GM12874 (cell line): ENCODE measurements around the gene EFCC1.

Experiments
- TF ChIP-seq, protein P1 (sequence below): IDR thresholded peaks from 2 replicates; pipeline ENCODE4 v1.5.1; 2011; ENCODE audit warnings: low read depth, mild to moderate bottlenecking, control low read depth, low read length, moderate library complexity; ENCODE audit not compliant: insufficient read depth

The EFCC1 gene

DNA sequence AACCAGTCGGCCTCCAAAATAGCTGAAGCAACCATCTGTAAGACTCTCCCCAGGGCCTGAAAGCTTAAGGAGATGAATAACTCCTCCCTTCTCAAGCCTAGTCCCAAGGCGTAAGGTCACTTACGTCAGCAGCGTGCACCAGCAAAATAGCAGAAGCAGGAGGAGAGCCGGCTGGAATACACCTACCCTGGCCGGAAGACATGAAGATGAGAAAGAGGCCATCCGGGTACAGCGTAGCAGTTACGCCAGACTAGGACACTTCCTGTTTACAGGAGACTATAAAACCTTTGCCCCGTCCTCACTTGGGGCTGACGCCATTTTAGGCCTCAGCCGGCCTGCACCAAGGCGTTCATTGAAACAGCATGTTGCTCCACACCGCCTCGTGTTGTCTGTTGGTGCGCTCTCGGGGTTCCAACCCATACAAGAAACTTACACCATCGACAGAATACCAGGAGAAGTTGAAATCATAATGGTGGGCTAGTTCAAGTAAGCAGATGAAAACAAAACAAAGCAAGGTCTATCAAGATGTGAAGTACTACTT is 9.7 kb upstream of the EFCC1 start:
- TF ChIP-seq, protein P1, sequence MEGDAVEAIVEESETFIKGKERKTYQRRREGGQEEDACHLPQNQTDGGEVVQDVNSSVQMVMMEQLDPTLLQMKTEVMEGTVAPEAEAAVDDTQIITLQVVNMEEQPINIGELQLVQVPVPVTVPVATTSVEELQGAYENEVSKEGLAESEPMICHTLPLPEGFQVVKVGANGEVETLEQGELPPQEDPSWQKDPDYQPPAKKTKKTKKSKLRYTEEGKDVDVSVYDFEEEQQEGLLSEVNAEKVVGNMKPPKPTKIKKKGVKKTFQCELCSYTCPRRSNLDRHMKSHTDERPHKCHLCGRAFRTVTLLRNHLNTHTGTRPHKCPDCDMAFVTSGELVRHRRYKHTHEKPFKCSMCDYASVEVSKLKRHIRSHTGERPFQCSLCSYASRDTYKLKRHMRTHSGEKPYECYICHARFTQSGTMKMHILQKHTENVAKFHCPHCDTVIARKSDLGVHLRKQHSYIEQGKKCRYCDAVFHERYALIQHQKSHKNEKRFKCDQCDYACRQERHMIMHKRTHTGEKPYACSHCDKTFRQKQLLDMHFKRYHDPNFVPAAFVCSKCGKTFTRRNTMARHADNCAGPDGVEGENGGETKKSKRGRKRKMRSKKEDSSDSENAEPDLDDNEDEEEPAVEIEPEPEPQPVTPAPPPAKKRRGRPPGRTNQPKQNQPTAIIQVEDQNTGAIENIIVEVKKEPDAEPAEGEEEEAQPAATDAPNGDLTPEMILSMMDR: no peak

DNA sequence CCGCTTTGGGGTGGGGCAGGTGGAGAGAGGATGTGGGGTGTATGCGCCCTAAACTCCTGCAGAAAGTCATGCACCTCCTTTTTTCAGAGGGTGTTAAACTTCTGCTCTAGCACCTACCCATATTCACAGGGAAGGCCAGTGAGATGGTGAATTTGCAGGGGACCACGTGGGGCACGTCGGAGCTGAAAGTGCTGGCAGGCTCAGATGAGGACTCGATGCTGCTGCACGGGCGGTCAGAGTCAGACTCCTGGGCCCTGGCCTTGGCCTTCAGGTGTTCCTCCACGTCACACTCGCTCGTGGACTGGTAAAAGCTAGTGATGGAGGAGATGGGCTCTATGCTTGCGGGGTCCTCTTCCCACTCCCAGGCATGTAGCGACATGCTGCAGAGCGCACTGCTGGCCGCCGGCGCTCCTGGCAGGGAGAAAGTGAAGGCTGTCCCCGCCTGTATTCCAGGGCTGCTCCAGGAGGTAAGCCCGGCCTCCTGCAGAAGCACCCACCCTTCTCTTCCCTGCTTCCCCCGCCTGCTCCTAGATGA is 8.1 kb upstream of the EFCC1 start:
- TF ChIP-seq, protein P1: no peak

DNA sequence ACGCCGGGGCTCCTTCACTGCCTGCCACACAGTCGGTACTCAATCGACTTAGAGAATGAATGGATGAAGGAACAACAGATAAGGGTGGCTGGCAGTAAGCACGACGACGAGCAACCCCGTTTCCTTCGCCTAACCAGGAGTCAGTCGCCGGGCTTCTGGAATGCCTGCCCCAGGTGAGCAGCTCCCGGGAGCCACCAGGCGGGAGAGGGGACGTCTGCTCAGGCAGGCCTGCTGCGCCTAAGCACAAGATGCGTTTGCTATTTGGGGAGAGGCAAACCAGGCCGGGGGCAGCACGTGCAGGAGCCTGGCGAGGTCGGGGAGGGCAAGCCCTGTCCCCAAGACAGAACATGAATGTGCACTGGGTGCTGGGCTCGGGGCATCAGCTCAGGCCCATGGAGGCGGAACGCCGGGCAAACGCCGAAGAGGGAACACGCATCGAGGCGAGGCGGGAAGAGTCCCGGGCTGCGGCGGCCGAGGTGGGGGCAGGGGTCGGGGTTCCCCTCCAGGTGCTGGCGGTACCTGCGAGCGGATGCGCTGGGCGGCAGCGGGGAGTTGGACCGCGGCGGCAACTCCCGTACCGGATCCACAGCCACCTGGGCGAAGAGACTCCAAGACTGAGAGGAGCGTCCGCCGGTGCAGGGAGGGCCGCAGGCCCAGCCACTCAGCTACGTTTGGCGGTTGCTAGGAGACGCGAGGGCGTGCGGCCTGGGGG is 7.5 kb upstream of the EFCC1 start, which contains the start of gene CFAP92:
Gene CFAP92, minus strand, starts transcription at position 616 of the 712 bp plus-strand sequence. CDS start 772 bp downstream, outside the sequence.
- TF ChIP-seq, protein P1: no peak

DNA sequence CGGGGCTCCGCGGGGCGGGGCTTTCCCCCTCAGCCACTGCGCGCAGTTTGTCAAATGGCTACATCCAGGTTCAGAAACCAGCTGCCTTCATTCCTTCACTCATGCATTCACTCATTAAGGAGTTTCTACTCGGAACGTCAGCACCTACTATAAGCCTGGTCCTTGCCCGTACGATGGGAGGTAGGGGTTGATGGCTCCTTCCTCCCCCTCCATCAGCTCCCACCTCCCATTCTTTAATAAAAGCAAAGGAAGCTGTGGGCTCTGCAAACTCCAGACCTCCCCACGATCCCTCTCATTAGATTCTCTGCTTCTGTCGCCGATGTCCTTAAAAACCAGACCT is 7.0 kb upstream of the EFCC1 start:
- TF ChIP-seq, protein P1: no peak

DNA sequence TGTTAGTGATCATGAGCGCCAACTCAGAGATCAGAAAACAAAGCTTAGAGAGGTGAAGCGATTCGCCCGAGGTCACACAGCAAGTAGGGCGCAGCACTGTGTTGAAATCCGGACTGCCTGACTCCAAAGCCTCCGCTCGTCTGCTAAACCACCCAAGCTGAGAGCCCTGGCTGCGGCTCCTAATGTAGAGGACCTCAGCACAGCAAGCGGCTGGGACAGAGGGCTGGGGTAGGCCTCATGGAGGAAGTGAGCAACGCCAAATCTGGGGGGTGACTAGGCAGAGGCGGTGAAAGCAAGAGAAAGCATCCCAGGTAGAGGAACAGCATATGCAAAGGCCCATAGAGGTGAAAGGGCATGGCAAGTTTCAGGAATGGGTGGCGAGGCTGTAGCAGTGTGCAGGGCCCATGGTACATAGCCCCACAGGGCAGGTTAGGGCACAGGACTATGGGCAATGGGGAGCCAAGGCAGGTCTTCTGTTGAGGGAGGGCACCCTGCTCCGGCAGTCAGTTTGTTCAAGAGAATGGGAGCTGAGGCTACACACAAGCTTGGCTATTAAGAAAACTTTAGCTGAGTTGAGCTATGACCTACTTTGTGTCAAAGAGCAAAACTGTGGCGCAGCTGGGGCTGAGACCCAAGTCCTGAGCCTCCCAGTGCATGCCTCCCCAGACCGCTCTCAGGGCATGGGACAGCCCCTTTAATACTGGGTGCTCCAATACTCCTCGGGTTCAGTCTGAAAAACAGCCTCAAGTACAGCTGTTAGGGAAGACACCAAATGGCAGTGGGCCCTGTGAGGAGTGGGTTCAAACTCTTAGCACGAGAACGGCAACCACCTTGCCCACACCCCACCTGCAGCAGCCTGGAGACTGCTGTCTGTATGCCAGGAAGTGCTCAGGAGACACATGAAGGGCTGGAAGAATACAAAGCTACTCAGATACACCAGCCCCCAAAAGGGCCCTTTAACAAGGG is 6.2 kb upstream of the EFCC1 start:
- TF ChIP-seq, protein P1: no peak

DNA sequence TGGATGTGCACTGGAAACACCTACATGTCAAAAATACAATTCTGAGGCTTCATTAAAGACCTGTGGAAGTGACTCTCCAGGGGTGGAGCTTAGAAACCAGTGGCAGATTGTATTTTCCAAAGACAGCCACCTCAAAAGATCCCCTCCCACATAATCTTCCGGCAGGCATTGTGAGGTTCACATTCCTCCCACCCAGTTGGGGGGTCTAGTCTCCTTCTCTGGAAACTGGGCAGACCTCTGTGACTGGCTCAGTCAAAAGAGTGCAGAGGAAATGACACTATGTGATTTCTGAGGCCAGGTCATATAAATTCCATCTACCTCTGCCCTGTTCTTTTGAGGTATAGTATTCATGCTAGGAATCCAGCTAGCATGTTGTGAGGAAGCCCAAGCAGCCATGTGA is 5.4 kb upstream of the EFCC1 start:
- TF ChIP-seq, protein P1: no peak

DNA sequence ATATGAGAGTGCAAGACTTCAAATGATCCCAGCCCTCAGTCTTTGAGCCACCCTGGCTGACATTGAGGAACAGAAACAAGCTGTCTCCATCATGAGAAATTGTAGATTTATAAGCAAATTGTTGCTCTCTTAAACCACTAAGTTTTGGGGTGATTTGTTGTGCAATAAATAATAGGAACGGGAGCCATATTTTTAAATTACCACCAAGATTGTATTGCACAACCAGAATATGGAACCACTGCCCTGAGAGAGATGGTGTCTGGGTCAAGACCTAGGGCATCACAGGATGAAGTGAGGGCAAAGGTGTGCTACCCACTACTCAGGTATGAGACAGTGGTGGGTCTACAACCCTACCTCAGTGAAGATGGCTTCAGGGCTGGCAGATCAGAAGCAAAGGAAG is 4.9 kb upstream of the EFCC1 start:
- TF ChIP-seq, protein P1: no peak
